ENCODE data around the gene BANF2. TPM values are rescaled to one million over a fixed set of nuclear protein-coding genes. Genes with fewer than 3 reads are reported as not detected.

BANF2 gene
- total RNA-seq, 2 experiments from 2014 or later = not detected

DNA sequence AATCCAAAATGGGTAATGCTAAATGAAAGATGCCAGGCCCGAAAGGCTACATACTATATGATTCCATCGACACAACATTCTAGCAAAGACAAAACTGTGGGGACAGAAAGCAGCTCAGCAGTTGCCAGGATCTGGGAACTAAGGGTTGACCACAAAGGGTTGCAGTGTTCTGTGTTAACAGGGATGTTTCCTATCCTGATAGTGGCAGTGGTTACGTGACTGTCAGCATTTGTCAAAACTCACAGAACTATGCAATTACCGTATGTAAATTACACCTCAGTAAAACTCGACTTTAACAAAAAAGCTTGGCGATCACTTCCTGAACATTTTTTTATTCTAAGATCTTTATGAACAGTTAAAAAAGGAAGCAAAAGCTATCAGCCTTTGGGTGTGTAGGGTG lies 83.9 kb downstream of the BANF2 start:
- CTCF ChIA-PET = interaction anchor here (0.8 kb wide), 1 partner anchor 155 kb away, joined by 3 read pairs; no protein-coding TSS in a partner anchor
- H3K27me3 Mint-ChIP-seq = peaks cover 11% of the 10 kb centered on the region
- DNase-seq (no peak), ATAC-seq (no peak)
- H3K9me3 Mint-ChIP-seq (ENCODE audit: low read depth) = no peaks in the 10 kb centered on the region
- H3K27ac Mint-ChIP-seq = no peak overlapping the region
- H3K4me3 Mint-ChIP-seq = no peak overlapping the region
- peaks cover 6% of the 10 kb centered on the region for H3K4me1 Mint-ChIP-seq
- H3K36me3 Mint-ChIP-seq = no peaks in the 10 kb centered on the region

DNA sequence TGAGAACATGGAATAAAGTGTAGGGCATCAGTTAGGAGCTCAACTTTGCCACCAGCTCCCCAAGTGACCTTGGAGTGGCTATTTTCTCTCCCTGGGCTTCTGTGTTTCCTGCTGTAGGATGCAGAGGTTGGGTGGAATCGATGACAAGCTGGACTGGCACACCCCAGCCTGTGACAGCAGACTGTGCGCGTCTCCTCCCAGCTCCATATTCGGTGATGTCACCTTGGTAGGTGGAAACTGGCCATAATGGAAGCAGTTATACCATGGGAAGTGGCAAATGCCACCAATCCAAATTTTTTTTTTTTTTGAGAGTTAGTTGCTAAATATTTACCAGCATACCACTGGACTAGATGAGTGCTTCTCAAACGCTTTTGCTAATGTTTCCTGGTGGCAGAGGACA lies 85.2 kb downstream of the BANF2 start:
- no peaks in the 10 kb centered on the region for H3K9me3 Mint-ChIP-seq (ENCODE audit: low read depth)
- H3K36me3 Mint-ChIP-seq = no peaks in the 10 kb centered on the region
- no peak for ATAC-seq
- H3K27me3 Mint-ChIP-seq = peaks cover 15% of the 10 kb centered on the region
- CTCF ChIA-PET = no interaction called here
- H3K27ac Mint-ChIP-seq = no peak overlapping the region
- no peak for DNase-seq
- no peak overlapping the region for H3K4me3 Mint-ChIP-seq
- H3K4me1 Mint-ChIP-seq = peaks cover 5% of the 10 kb centered on the region

Other genes with a start within 250 kb of the BANF2 start
- gene BFSP1, start 168.6 kb upstream of the BANF2 start, total RNA-seq = 1 to 10 TPM; 1.7 to 3.2 TPM
- 10 to 100 TPM; 55.8 to 78.3 TPM for gene DSTN, start 129.9 kb upstream of the BANF2 start, total RNA-seq
- 10 to 100 TPM; 55.7 to 59.6 TPM for gene RRBP1, start 17.7 kb upstream of the BANF2 start, total RNA-seq